CD4-positive, alpha-beta memory T cell (primary cell): ENCODE results near the gene HUS1. TPM values are rescaled to one million over a fixed set of nuclear protein-coding genes. Genes with fewer than 3 reads are reported as not detected.

ENCODE experiments used
- CTCF ChIA-PET: fragments of 350-600 bp; sonication (Branson Sonifier 250); formaldehyde crosslinking; loops from one replicate; lab custom pipeline; 2021; ENCODE audit warnings: inconsistent platforms; ENCODE audit not compliant: partially characterized antibody; lab: Charles Lee
- POLR2A ChIA-PET: fragments of 350-600 bp; sonication (Branson Sonifier 250); formaldehyde crosslinking; loops from one replicate; lab custom pipeline; 2021; ENCODE audit not compliant: partially characterized antibody; lab: Charles Lee
- DNase-seq, 5 donors: peaks; one replicate each; pipeline versions ENCODE4 v3.0.0 to v3.0.0-alpha.2; 2020 to 2022; ENCODE audit warnings: mixed read lengths in 1 of 5
- H3K27ac ChIP-seq: one replicate; pipeline ENCODE4 v1.7.0; 2013; ENCODE audit warnings: low read depth, low read length
- H3K27me3 ChIP-seq: 2 replicates; pipeline ENCODE4 v1.7.0; 2013; ENCODE audit warnings: mild to moderate bottlenecking, low read length, moderate library complexity; ENCODE audit not compliant: insufficient read depth
- H3K36me3 ChIP-seq: 2 replicates; pipeline ENCODE4 v1.7.0; 2013; ENCODE audit warnings: mild to moderate bottlenecking, low read length, moderate library complexity; ENCODE audit not compliant: insufficient read depth
- H3K4me1 ChIP-seq: 2 replicates; pipeline ENCODE4 v1.7.0; 2013; ENCODE audit warnings: mild to moderate bottlenecking, low read length, moderate library complexity; ENCODE audit not compliant: insufficient read depth
- H3K4me3 ChIP-seq, 2 donors: one replicate each; pipeline ENCODE4 v1.7.0; 2013; ENCODE audit warnings: low read length in 2 of 2, mild to moderate bottlenecking in 1 of 2
- H3K9me3 ChIP-seq, 2 donors: one replicate each; pipeline ENCODE4 v1.7.0; 2013; ENCODE audit warnings: low read length in 2 of 2, control low read depth in 1 of 2; ENCODE audit not compliant: control insufficient read depth in 1 of 2
- H3K27ac Mint-ChIP-seq, 7 donors: one replicate each; pipeline ENCODE4 v1.8.0; 2020 to 2021; ENCODE audit warnings: mixed read lengths in 7 of 7, mild to moderate bottlenecking in 6 of 7, inconsistent platforms in 3 of 7, moderate library complexity in 3 of 7
- H3K27me3 Mint-ChIP-seq, 2 donors: one replicate each; pipeline ENCODE4 v1.8.0; 2020 to 2021; ENCODE audit warnings: mixed read lengths in 2 of 2
- H3K36me3 Mint-ChIP-seq, 2 donors: one replicate each; pipeline ENCODE4 v1.8.0; 2020 to 2021; ENCODE audit warnings: mixed read lengths in 2 of 2, inconsistent platforms in 1 of 2, mild to moderate bottlenecking in 1 of 2
- H3K4me1 Mint-ChIP-seq, 4 donors: one replicate each; pipeline ENCODE4 v1.8.0; 2020 to 2021; ENCODE audit warnings: mixed read lengths in 4 of 4, mild to moderate bottlenecking in 1 of 4
- H3K4me3 Mint-ChIP-seq, 8 donors: one replicate each; pipeline ENCODE4 v1.8.0; 2020 to 2021; ENCODE audit warnings: mixed read lengths in 8 of 8, mild to moderate bottlenecking in 7 of 8, moderate library complexity in 6 of 8, inconsistent platforms in 3 of 8
- H3K9me3 Mint-ChIP-seq, 8 donors: one replicate each; pipeline ENCODE4 v1.8.0; 2020 to 2021; ENCODE audit warnings: mixed read lengths in 8 of 8, mild to moderate bottlenecking in 5 of 8, inconsistent platforms in 3 of 8, moderate library complexity in 1 of 8
- intact Hi-C: fragments of 100-400 bp; cut with micrococcal nuclease; formaldehyde crosslinking; loops from one replicate; pipeline ENCODE4 v1.15.1; 2023
- polyA plus RNA-seq, 2 donors: library from polyadenylated mRNA; unstranded; fragments of 300-500 nt; fragmentation: Illumina TruSeq; gene quantifications; one replicate each; pipeline ENCODE4 v1.2.3, GENCODE V29; 2021
- total RNA-seq, 2 experiments: library from RNA; stranded (reverse); gene quantifications; one replicate each; pipeline ENCODE4 v1.2.3, GENCODE V29; 2021

HUS1 gene
- total and polyA plus RNA-seq, 4 experiments from 2014 or later: 39.7 to 74.1 (median 63.2) TPM

GRCh38 chr7:47937065-47937687, 42.2 kb downstream of the HUS1 start:
- H3K9me3 Mint-ChIP-seq: no peaks in the 10 kb centered on the region
- no peaks in the 10 kb centered on the region for H3K27me3 ChIP-seq
- no peaks in the 10 kb centered on the region for H3K36me3 Mint-ChIP-seq
- DNase-seq: no peak
- H3K4me1 ChIP-seq: no peaks in the 10 kb centered on the region
- CTCF ChIA-PET: interaction anchor here (1.0 to 2.2 kb wide), 3 partner anchors 8 to 173 kb away, joined by 3 to 7 read pairs (median 5); no protein-coding TSS in a partner anchor
- no peak overlapping the region for H3K27ac Mint-ChIP-seq
- no peak overlapping the region for H3K4me3 Mint-ChIP-seq
- H3K27me3 Mint-ChIP-seq: no peaks in the 10 kb centered on the region
- no peaks in the 10 kb centered on the region for H3K36me3 ChIP-seq
- POLR2A ChIA-PET: no interaction called here
- no peak overlapping the region for H3K4me3 ChIP-seq
- no peak overlapping the region for H3K27ac ChIP-seq
- H3K9me3 ChIP-seq: no peaks in the 10 kb centered on the region
- intact Hi-C loops: no loop called here
- H3K4me1 Mint-ChIP-seq: no peaks in the 10 kb centered on the region

- Mint-ChIP-seq H3K27ac (no peak overlapping the region), H3K36me3 (no peaks in the 10 kb centered on the region), H3K9me3 (no peaks in the 10 kb centered on the region), H3K4me3 (no peak overlapping the region), H3K27me3 (no peaks in the 10 kb centered on the region), H3K4me1 (no peaks in the 10 kb centered on the region)
- ChIA-PET POLR2A (no interaction called here), CTCF (interaction anchor here (1.0 to 2.2 kb wide), 3 partner anchors 9 to 174 kb away, joined by 3 to 7 read pairs (median 5); no protein-coding TSS in a partner anchor)
- Histone ChIP-seq H3K36me3 (no peaks in the 10 kb centered on the region), H3K9me3 (no peaks in the 10 kb centered on the region), H3K27me3 (no peaks in the 10 kb centered on the region), H3K27ac (no peak overlapping the region), H3K4me1 (no peaks in the 10 kb centered on the region), H3K4me3 (no peak overlapping the region)
- DNase-seq: no peak
- intact Hi-C loops: no loop called here
Observed at GRCh38 chr7:47936323-47936722, 43.1 kb downstream of the HUS1 start.

GRCh38 chr7:47935336-47935735, 44.1 kb downstream of the HUS1 start:
- Mint-ChIP-seq H3K4me1 (no peaks in the 10 kb centered on the region), H3K4me3 (no peak overlapping the region), H3K27ac (no peak overlapping the region), H3K9me3 (no peaks in the 10 kb centered on the region), H3K27me3 (no peaks in the 10 kb centered on the region), H3K36me3 (no peaks in the 10 kb centered on the region)
- DNase-seq: no peak
- H3K4me1 ChIP-seq: no peaks in the 10 kb centered on the region
- no peaks in the 10 kb centered on the region for H3K36me3 ChIP-seq
- no peak overlapping the region for H3K4me3 ChIP-seq
- intact Hi-C loops: no loop called here
- ChIA-PET CTCF (interaction anchor here (1.6 to 2.9 kb wide), 2 partner anchors 10 to 35 kb away, joined by 3 to 13 read pairs; no protein-coding TSS in a partner anchor), POLR2A (no interaction called here)
- H3K27ac ChIP-seq: no peak overlapping the region
- H3K9me3 ChIP-seq: no peaks in the 10 kb centered on the region
- no peaks in the 10 kb centered on the region for H3K27me3 ChIP-seq

DNA sequence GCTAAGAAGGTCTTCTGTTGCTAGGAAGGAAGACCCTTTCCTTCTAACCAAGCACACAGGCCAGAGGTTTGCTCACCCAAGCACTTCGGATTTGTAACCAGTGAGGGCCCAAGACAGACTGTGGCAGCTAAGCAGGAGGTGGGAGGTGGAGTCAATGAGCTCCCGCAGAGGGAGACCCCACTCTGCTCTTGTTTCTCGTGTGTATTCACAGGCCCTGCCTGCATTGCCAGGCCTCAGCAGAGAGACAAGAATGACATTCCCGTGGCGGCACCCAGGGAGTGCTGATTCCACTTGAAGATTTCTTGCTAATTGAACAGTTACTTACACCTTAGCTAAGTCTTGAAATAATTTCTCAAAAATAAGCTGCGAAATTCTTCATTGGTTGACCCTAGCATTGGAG, 44.6 kb downstream of the HUS1 start:
- H3K9me3 Mint-ChIP-seq: no peaks in the 10 kb centered on the region
- no peak for DNase-seq
- no peak overlapping the region for H3K27ac Mint-ChIP-seq
- no peaks in the 10 kb centered on the region for H3K9me3 ChIP-seq
- H3K27me3 ChIP-seq: no peaks in the 10 kb centered on the region
- H3K4me3 Mint-ChIP-seq: no peak overlapping the region
- H3K4me1 Mint-ChIP-seq: no peaks in the 10 kb centered on the region
- H3K4me3 ChIP-seq: no peak overlapping the region
- intact Hi-C loops: no loop called here
- no peaks in the 10 kb centered on the region for H3K36me3 ChIP-seq
- no peaks in the 10 kb centered on the region for H3K4me1 ChIP-seq
- POLR2A ChIA-PET: no interaction called here
- H3K27me3 Mint-ChIP-seq: no peaks in the 10 kb centered on the region
- CTCF ChIA-PET: interaction anchor here (1.6 to 2.9 kb wide), 2 partner anchors 10 to 35 kb away, joined by 3 to 13 read pairs; no protein-coding TSS in a partner anchor
- H3K27ac ChIP-seq: no peak overlapping the region
- no peaks in the 10 kb centered on the region for H3K36me3 Mint-ChIP-seq

DNA sequence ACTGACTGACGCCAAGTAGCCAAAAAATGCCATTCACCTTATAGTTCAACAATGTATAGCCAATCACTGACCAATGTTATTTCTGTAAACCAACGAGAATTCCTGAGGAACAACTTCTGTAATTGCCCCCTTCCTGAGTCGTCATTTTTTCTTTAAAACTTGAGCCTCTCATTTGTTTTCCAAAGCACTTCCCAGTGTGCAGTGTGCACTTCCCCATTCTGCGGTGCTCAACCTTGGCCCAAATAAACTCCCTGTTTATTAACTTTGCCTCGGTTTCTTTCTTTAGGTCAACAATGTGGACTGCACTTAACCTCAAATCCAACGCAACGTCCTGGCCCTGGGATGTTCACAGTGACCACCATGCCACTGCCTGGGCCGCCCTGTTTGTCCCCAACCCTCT, 46.2 kb downstream of the HUS1 start:
- H3K36me3 ChIP-seq: no peaks in the 10 kb centered on the region
- H3K36me3 Mint-ChIP-seq: no peaks in the 10 kb centered on the region
- H3K9me3 ChIP-seq: no peaks in the 10 kb centered on the region
- no peaks in the 10 kb centered on the region for H3K4me1 Mint-ChIP-seq
- intact Hi-C loops: no loop called here
- H3K4me1 ChIP-seq: no peaks in the 10 kb centered on the region
- H3K27me3 Mint-ChIP-seq: no peaks in the 10 kb centered on the region
- H3K27ac Mint-ChIP-seq: no peak overlapping the region
- H3K4me3 Mint-ChIP-seq: no peak overlapping the region
- no peaks in the 10 kb centered on the region for H3K9me3 Mint-ChIP-seq
- no peak overlapping the region for H3K4me3 ChIP-seq
- DNase-seq: no peak
- POLR2A ChIA-PET: no interaction called here
- H3K27me3 ChIP-seq: no peaks in the 10 kb centered on the region
- CTCF ChIA-PET: interaction anchor here (2.9 kb wide), 1 partner anchor 12 kb away, joined by 13 read pairs; no protein-coding TSS in a partner anchor
- no peak overlapping the region for H3K27ac ChIP-seq

- H3K27ac Mint-ChIP-seq: no peak overlapping the region
- Histone ChIP-seq H3K9me3 (no peaks in the 10 kb centered on the region), H3K27me3 (no peaks in the 10 kb centered on the region), H3K4me3 (no peak overlapping the region), H3K36me3 (no peaks in the 10 kb centered on the region), H3K27ac (no peak overlapping the region), H3K4me1 (no peaks in the 10 kb centered on the region)
- H3K36me3 Mint-ChIP-seq: no peaks in the 10 kb centered on the region
- DNase-seq: no peak
- CTCF ChIA-PET: interaction anchor here (2.9 kb wide), 1 partner anchor 13 kb away, joined by 13 read pairs; no protein-coding TSS in a partner anchor
- H3K4me1 Mint-ChIP-seq: no peaks in the 10 kb centered on the region
- intact Hi-C loops: no loop called here
- H3K4me3 Mint-ChIP-seq: no peak overlapping the region
- H3K9me3 Mint-ChIP-seq: no peaks in the 10 kb centered on the region
- H3K27me3 Mint-ChIP-seq: no peaks in the 10 kb centered on the region
- POLR2A ChIA-PET: no interaction called here
Observed at GRCh38 chr7:47932466-47933037, 46.9 kb downstream of the HUS1 start.

GRCh38 chr7:47932016-47932415, 47.4 kb downstream of the HUS1 start:
- Histone ChIP-seq H3K27ac (no peak overlapping the region), H3K27me3 (no peaks in the 10 kb centered on the region), H3K9me3 (no peaks in the 10 kb centered on the region), H3K36me3 (no peaks in the 10 kb centered on the region), H3K4me3 (no peak overlapping the region), H3K4me1 (no peaks in the 10 kb centered on the region)
- H3K27me3 Mint-ChIP-seq: no peaks in the 10 kb centered on the region
- DNase-seq: no peak
- H3K4me3 Mint-ChIP-seq: no peak overlapping the region
- no peak overlapping the region for H3K27ac Mint-ChIP-seq
- no peaks in the 10 kb centered on the region for H3K4me1 Mint-ChIP-seq
- H3K36me3 Mint-ChIP-seq: no peaks in the 10 kb centered on the region
- POLR2A ChIA-PET: no interaction called here
- no peaks in the 10 kb centered on the region for H3K9me3 Mint-ChIP-seq
- CTCF ChIA-PET: interaction anchor here (2.9 kb wide), 1 partner anchor 13 kb away, joined by 12 read pairs; no protein-coding TSS in a partner anchor
- intact Hi-C loops: no loop called here
